Right kidney (tissue), 1 donor: ENCODE measurements around the gene BOD1L1.

Experiments
- DNase-seq: peaks from one replicate; pipeline ENCODE4 v3.0.0-alpha.2; 2016

Gene BOD1L1

DNA sequence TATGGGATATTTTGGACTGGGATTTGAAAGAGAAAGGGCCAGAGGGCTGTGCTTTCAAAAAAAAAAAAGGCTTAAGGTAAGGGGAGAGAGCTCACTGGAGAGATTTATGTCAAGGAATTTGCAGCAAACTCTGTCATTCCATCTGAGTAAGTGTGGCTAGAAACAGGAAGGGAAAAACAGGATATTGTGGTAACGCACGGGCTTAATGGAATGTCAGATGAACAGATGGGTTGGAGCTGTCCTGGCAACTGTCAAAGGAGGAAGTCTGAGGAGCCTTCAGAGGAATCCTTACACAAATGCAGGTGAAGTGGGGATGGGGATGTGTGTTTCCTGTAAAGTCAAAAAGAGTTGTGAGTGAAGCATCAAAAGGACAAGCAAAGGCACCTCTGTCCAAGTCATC is 68.1 kb downstream of the BOD1L1 start:
- DNase-seq, result no peak

- DNase-seq, result no peak
Observed at GRCh38 chr4:13558881-13559280, 68.6 kb downstream of the BOD1L1 start.

- DNase-seq, result no peak
Observed at GRCh38 chr4:13555325-13555724, 72.2 kb downstream of the BOD1L1 start.

DNA sequence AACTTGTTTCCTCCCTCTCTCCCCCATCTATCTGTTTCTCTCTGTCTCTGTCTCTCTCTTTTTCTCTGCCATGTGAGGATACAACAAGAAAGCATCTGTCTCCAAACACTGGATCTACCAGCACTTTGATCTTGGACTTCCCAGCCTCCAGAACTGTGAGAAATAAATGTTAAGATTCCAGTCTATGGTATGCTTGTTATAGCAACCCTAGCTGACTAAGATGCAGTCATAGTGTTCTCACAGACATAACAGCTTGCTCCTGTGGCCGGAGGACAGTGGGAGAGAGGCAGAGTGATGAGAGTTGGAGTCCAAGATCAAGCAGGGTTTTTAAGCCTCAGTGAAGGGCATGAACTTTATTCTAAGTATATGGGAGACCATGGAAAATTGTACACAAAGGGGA is 74.4 kb downstream of the BOD1L1 start:
- DNase-seq, result no peak

- DNase-seq, result peak; percentile 76
Observed at GRCh38 chr4:13548984-13549546, 78.5 kb downstream of the BOD1L1 start.

DNA sequence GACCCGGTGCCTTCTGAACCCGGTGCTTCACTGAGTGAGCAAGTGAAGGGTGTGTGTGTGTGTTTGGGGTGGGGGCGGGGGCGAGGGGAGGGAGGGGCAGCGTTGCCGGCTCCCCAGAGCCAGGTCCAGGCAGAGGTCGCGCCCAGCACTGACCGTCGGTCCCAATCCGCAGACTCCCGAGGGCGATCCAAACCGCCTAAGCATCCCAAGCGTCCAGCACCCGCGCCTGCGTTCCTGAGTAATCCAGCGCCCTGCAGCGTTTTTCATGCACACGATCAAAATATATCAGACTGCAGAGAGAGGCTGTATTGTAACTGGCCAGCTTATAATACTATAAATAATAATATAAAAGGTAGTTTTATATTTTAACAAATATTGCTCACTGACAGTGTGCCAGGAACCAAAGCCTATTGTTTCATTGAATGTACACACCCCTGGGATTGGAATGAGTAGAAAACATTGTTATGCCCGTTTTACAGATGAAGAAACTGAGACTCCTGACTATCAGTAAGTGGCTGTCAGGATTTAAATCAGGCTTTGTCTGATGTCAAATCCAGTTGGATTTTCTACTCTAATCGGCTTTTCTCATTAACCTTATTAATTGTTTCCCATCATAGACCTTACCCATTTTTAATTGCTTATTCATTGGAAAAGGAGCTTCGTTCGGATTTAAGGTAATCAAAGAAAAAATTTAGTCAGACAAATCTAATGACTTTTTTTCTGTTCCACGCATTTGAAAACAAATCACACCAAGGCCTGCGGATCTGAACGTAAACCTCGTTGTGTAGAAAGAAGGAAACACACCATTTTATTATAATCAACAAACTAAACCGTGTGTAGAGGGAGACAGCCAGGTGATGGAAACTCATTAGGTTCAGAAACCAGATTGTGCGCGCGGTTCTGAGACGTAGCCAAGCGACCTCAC is 79.2 kb downstream of the BOD1L1 start:
- peak; percentile 4 for DNase-seq

DNA sequence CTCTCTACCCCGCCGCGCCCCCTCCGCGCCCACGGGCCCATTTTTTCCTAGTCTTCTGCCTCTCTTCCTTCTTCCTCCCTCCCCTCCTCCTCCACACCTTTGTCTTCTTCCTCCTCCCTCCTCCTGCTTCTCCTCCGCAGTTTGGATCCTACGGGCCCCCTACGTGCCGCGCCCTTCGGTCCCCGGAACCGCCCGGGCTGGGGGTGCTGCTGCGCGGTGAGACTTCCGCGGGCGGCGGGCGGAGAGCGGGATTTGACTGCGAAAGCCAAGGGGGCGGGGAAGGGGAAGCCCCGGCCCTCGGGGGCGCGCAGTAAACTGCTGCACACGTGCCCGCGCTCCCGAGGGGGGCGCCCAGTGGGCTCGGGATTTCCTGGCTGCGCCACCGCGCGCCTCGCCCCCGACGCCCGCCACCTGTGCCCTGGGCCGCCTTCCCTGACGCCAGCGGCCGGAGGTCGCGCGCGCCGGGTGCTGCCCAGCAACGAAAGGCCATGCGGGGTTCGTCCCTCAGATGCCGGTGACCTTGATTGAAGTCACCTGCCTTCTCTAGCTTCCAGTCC is 80.0 kb downstream of the BOD1L1 start:
- DNase-seq, result no peak

DNA sequence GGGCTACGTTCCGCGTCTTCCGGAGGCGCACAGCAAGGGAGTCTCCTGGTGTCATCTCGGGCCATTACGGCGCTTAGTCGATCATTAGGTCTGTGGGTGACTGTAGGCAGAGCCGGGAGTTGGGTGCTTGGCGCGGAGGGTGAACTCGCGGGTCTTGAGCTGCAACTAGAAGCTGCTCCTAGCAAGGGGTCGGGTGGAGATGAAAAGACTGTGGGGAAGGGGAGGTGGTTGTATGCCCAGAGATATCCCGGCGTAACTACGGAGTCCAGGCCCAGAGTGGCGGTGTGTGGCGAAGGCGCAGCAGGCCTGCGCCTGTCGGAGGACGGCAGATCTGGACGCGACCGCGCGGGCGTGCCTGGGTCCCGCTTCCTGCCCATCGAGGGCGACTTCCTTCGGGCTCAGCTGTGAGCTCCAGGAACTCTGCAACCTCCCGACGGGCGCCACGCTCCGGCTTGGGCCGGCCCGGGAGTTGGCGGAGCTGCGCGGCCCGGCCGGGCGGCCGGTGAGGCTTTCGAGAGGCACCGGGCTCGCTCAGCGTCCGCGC is 80.5 kb downstream of the BOD1L1 start:
- DNase-seq, result peak; percentile 80

- peak; percentile 59 for DNase-seq
Observed at GRCh38 chr4:13546142-13546940, 81.2 kb downstream of the BOD1L1 start.

- no peak for DNase-seq
Observed at GRCh38 chr4:13545394-13545808, 82.1 kb downstream of the BOD1L1 start.

- peak; percentile 92 for DNase-seq
Observed at GRCh38 chr4:13544606-13545393, 82.7 kb downstream of the BOD1L1 start.

GRCh38 chr4:13543839-13544605 is 83.5 kb downstream of the BOD1L1 start, which contains the start of gene NKX3-2:
TSS of gene NKX3-2 (minus strand) at chr4:13544508. CDS start at chr4:13544414, 94 bp downstream.
- DNase-seq, result peak; percentile 84

DNA sequence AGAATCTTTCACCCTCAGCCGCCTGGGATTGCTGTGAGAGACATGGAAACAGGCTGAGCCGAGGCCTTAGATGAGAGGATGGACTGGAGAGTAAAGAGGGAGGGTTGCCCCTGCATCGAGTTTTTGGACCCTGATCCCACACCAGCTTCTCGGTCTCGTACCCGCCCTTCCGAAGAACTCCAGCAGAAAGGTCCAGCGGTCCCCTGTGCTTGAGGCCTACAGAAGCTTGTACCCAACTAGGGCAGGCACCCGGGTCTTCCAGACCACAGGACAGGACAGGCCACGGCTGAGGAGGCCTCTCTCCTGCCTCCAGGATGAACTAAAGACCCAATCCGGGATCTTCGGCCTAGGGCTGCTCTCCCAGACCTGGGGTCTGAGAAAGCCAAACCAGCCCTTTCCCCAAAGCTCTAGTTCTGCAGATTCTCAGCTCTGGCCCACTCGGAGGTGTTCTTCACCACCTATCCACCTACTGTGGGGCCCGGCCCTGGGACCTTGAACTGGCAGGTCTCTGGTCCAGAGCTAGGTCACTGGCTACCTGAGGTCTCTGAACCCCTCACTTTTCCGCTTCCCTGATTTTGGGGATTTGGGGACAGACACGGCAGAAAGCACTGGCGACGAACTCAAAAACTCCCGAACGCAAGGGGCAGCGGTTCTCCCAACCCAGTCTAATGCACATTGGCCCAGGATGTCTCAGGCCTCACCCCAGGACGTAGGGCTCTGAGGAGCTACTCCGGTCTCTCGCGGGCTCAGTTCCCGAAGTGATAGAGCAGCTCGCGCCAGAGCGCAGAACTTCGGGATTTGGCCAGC is 84.3 kb downstream of the BOD1L1 start:
- peak; percentile 42 for DNase-seq

GRCh38 chr4:13542577-13543031 is 84.9 kb downstream of the BOD1L1 start:
- no peak for DNase-seq

GRCh38 chr4:13541720-13542576 is 85.6 kb downstream of the BOD1L1 start:
- peak; percentile 68 for DNase-seq

DNA sequence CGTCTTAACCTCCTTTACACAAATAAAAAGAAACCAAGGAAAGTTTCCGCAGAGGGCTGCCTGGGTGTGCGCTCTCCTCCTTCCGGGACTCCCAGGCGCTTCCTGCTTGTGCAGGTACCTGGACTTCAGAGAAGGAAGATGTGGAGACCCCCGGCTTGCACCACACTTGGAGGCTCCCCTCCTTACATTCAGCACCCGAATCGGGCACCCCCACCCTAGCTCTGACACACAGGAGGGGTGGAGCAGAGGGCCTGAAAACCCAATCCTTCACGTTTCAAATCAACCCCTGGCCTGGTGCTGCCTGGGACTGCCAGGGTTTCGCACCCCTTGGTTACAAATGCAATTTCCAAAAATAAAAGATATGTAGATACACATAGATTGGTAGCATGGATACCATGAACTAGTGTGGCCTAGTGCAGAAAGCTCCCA is 86.3 kb downstream of the BOD1L1 start:
- DNase-seq, result peak; percentile 16

DNA sequence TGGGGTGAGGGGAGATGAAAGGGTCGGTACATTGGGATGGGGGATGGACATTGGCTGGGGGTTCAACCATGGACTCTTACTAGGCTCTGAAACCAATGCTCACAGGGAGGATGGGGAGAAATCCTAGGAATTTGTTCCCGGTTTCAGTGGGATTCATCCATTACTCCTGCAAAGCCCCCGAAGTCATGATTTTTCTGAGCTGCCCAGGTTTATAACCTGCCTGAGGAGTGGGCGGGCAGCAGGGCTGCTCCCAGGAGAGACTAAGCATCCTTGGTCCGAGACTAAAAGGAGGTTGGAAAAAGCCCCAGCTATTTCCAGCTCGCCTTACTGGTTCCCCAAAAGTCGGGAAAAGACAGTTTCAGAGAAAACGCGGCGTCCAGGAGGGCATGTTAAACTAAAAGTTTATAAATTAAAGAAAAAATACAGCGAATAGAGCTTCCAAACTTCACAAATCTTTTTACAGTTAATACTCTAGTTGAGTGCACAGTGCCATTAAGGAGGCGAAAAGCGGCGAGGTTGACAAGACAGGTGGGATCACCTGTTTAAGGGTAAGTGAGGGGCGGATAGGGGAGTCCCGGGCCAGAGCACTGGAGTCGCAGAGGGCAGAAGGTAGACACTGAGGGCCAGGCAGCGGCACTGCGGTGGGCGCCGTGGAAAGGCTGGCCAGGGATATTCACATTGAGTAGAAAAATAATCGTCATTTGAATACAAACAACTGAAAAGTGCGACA is 86.9 kb downstream of the BOD1L1 start:
- DNase-seq, result peak; percentile 20
